Fibroblast of skin of left quadriceps (primary cell): ENCODE measurements around the gene CCDC92.

Experiments
- DNase-seq, 2 experiments: peaks; one replicate each; pipeline ENCODE4 v3.0.0-alpha.2; 2013; ENCODE audit warnings: low read depth in 2 of 2

The CCDC92 gene

DNA sequence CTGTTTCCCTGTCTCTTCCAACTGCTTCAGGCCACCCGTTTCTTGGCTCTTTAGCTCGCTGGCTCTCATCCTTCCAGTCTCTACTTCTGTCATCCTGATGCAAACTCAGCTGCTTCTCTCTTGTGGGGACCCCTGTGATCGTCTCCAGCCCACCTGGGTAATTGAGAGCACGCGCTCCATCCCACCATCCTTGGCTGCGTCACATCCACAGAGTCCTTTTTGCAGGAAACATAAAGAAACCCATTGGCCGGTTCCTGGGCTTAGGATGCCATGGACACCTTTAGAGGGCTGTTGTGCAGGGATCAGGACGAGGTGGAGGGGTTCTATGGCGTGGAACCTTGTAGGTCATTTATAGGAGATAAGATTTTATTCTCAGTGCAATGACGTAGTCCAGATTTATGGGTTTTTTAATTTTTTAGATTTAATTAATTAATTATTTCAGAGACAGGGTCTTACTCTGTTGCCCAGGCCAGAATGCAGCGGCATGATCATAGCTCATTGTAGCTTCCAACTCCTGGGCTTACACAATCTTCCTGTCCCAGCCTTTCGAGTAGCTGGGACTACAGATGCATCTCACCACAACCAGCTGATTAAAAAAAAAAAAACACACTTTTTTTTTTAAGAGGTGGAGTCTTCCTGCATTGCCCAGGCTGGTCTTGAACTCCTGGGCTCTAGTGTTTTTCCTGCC lies 82.6 kb downstream of the CCDC92 start:
- no peak for DNase-seq

GRCh38 chr12:123888989-123889388 lies 83.6 kb downstream of the CCDC92 start:
- no peak for DNase-seq

- DNase-seq: no peak
These were observed 85.6 kb downstream of the CCDC92 start for GRCh38 chr12:123886931-123887582.

DNA sequence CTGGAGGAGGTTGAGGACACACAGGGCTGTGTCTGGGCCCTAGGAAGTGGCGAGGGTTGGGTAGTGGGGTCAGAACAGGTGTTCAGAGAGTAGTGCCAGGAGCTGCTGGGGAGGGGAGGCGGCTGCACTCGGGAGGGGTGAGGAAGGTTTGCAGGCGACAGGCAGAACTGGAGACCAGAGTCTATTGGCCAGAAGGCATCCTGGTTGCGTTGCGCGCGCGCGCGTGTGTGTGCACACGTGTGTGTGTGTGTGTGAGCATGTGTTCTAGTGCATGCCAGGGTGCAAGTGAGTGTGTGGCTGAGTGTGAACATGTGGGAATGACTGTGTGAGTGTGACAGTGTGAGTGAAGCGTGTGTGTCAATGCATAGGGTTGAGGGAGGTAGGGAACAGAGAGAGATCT lies 86.4 kb downstream of the CCDC92 start:
- DNase-seq: no peak
